Measurements from ENCODE around the gene IRAK4.
"Not testable (repeated sequence)": the region's sequence is repeated elsewhere in the genome, so short reads cannot be mapped to it uniquely, and the experiment has no call there.

Gene IRAK4

DNA sequence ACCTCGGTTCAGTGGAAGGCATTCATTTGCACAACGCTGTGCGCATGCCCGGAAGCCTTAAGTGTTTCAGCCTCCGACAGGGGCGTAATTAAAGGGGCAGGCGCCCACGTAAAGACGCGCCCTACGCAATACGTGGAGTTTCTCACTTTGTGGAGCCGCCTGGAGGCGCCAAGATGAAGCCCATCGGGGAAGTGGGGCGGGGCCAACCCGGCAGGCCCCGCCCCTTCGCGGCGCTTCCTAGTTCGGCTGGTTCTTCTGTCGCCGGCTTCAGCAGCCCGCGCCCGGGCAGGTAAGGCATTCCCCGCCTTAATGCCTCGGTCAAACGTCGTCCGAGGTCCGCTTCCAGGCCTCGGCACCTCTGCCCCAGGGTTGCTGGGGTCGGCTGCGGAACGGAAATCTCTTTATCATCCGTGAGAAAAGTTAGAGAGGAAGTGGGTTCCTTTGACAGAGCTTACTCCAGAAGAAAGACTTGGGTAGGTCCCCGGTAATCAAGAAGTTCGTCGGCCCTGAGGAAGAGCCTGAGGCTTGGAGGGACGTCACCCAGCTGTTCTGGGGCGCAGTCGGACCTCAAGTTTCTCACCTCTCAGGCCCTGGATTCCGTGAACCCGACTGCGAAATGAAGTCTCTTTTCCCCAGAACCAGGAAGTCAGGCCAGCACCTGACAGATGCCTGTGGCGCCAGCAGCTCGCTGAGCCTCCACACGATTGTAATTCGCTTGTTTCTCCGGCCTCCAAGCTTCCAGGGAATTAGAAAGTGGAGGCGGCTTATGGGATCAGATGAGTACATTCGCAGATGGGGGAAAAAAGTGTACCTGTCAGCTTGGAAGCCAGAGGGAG, at the start of gene IRAK4, which contains the start of gene PUS7L:
Gene IRAK4 (plus strand): TSS at position 224 of the 836 bp plus-strand sequence. CDS start 9,161 bp downstream, outside the sequence.
Gene PUS7L (minus strand): TSS at position 63 of the 836 bp plus-strand sequence. CDS start 3,545 bp downstream, outside the sequence.
- peak; percentile 99 for DNase-seq (ENCODE audit: low spot score)

DNA sequence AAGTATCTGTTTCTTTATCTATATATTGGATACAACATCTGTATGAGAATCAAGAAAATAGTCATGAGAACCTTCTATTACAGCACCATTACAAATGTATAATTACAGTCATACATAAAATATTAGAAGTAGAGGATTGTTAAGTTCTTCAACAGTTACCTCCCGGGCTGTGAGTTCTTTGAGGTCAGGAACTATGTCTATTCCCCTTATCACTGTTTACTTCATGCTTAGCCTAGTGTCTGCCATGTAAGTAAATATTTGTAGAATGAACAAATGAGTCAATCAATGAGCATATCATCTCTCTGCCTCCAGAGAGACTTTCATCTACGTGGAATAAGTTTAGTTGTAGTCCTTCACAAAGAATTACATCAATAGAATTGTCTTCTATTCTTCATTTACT, 47.4 kb upstream of the IRAK4 start:
- no peak for DNase-seq (ENCODE audit: low spot score)

DNA sequence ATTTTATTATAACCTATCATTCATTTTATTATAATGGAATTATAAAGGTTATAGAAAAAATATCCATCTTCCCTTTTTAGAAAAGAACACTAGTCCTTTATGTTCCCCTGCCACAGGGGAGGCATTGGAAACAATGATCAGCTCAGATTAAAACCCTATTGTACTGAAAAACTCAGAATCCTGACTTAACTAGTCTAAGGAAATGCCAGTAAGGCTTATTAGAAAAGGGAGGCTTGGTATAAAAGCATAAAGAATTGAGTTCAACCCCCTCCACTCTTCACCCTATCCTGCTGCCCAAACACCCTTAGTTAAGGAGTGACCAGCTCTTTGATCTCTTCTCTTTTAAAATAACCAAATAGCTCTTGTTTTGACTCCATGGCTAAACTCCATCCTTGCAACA, 36.1 kb upstream of the IRAK4 start:
- no peak for DNase-seq (ENCODE audit: low spot score)

DNA sequence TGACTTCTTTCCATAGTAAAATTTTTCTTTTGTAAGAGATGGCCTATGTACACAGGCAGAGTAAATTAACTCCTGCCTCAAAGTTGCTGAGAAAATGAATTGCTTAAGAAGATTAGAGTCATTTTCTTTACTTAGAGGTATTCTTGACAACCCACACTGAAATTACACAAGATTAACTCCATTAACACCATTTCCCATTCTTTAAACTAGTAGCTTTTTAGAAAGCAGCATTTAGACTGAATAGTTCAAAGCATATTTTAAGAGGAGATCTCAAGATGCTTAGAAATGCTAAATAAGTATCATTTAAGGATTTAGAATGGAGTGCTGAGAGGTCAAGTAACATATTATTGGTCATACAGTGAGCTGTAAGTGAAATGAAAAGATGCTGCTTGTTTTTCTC, 35.6 kb upstream of the IRAK4 start:
- DNase-seq (ENCODE audit: low spot score), result no peak

DNA sequence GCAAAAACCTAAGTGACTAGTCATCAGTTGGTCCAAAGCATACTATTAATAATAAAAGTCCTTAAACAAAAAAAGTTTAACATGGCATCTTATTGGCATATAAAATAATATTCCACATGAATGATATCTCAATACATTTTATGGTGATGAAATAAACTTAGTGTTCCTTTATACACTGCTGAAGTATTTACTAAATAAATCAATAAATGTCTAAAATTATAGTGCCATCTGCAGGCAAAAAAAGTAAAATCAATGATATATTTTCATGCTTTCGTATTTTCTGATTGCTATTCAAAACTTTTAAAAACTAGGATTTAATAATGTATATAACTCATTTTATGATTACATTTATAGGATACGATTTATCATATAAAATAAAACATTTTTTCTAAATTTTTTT, 30.6 kb upstream of the IRAK4 start:
- peak; percentile 14 for DNase-seq (ENCODE audit: low spot score)

DNA sequence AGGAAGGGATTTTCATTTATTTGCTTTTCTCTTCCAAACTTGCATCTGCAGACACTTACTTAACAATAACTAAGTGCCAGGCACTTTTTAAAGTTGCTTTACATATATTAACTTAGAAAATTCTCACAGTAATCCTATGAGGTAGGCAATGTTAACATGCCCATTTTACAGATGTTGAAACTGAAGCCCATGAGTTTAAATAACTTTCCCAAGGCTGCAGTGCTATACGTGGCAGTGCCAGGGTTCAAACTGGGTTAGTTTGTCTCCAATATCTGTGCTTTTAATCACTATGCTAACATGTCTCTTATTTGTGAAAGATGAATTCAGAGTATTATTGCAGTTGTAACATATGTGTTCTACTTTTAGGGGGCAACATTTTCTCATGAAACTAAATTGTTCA, 30.1 kb upstream of the IRAK4 start:
- no peak for DNase-seq (ENCODE audit: low spot score)

DNA sequence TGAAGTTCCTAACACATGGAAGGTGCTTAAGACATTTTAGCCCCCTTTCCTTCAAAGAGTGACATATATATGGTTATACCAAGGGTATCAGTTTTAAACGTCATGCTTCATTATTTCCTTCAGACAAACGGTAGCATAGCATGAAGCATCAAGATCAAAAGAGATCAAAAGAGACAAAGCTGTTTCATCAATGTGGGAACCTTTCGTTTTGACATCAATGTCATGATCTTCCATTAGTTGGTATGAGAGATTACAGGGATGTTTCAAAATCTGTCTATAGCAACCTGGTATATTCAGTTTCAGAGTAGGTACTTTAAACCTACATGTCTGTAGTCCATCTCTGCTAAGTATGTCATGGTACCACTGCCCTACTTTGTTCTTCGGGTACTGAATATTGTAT, 28.5 kb upstream of the IRAK4 start:
- DNase-seq (ENCODE audit: low spot score), result no peak

DNA sequence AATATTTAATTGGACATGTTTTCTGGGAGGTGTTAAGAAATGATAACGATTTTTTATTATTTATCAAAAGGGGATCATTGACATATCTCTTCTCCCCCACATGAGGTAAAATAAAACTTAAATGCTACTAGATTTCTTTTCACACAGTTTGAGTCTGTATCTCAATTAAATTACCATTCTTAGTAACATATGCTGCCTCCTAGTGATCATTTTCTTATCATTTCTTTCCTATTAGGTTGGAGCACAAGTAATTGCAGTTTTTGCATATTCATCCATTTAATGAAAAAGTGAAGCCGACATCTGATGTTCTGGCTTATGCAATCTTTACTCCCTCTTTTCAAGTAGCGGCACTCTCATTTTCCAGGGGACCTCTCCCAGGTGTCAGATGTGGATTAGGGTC, 25.1 kb upstream of the IRAK4 start:
- no peak for DNase-seq (ENCODE audit: low spot score)

DNA sequence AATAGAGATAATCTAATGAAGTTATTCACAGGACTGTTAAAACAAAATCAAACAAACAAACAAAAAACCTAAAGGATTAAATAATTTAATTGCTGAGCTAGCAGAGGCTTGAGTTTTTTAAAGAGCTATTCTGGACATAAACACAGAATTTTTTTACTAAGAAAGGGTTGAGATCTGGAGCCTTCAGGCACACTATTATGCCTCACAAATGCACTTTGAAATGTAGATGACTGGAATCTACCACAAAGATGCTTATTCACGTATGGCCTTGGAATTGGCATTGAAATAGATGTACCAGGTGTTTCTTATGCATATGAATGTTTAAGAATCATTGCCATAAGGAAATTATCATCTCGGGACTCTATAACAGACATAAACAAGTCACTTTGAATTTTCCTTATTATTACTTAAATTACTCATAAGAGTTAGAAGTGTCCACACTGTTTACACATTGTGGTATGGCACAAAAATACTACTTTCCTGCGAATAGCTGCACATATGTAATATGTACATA, 21.8 kb upstream of the IRAK4 start:
- no peak for DNase-seq (ENCODE audit: low spot score)

DNA sequence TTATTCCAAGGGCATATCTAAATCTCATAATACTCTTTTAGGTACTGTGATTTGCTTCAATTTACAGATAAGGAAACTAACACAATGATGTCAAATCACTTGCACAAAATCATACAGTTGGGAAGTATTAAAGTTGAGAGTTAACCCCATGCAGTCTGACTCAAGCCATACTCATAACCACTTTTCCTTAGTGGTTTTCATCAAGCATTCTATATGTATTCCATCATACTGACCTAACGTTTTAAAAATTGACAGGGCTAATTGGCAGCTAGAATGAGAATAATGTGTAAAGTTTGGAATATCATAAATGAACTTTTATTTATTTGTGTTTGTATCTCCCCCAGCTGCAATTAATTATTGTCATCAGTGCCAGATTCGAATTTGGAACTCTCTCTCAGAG, 21.1 kb upstream of the IRAK4 start:
- no peak for DNase-seq (ENCODE audit: low spot score)

DNA sequence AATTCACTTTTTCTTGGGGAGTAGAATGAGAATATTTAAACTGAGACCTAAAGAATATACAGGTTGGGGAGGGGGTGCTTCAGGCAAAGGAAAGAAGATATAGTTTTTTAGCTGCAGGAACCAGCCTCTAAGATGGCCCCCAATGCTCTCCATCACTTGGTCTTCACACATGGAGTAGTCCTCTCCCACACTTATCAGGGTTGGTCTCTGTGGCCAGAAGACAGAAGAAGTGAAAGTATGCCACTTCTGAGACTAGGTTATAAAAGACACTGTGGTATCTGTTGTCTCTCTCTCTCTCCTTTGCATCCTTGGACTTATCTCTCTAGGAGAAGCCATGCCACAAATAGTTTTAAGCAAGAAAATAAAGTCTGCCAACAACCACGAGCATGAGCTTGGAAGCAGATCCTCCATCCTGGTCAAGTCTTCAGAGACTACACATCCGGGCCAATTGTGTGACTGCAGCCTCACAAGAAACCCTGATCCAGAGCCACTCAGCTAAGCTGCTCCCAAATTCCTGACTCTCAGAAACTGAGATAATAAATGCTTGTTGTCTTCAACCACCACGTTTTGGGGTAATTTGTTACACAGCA, 18.1 kb upstream of the IRAK4 start:
- no peak for DNase-seq (ENCODE audit: low spot score)

DNA sequence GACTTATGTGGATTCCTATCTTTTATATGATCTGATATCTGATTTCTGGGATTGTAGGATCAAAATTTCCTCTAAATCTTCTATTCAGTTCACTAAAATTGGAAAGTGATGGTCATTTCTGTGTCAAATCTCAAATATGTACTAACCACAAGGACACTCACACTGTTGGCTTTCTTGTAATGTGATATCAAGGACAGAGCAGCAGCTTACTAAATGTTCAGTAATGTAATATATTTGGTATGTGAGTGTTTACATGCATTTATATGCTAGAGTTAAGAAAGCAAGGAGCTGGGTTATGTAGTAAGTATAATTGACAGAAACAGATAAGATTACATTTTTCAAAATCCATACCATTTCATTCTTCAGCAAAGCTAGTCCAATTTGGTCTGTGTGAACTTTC, 16.6 kb upstream of the IRAK4 start:
- DNase-seq (ENCODE audit: low spot score), result no peak

DNA sequence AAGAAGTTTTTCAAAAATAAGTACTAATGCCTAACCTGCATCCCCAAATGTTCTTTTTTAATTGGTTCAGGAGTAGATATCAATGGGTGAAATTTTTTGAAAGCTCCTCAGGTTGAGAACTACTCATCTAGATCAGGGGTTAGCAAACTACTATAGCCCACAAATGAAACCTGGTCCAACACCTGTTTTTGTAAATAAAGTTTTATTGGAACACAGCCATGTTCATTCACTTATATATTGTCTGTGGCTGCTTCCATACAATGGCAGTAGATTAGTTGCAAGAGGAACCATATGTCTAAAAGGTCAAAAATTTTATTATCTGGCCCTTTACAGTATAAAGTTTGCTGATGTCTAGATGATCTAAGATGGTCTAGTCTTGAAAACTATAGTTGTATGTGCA, 13.9 kb upstream of the IRAK4 start:
- no peak for DNase-seq (ENCODE audit: low spot score)

DNA sequence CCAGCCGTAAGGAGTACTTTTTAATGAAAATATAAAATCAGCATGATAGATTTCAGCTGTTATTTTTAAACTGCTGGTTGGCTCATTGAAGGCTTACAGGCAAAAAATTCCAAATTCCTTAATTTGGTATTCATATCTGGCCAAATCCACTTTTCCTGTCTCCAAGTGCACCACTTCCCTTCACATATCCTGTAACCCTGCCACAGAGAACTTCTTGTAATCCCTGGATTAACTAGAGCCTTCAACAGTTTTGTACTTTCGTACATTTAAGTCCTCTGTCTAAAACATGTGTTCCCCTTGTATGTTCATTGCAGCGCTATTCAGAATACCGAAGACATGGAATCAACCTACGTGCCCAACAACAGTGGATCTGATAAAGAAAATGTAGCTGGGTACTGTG, 9.7 kb upstream of the IRAK4 start:
- no peak for DNase-seq (ENCODE audit: low spot score)

DNA sequence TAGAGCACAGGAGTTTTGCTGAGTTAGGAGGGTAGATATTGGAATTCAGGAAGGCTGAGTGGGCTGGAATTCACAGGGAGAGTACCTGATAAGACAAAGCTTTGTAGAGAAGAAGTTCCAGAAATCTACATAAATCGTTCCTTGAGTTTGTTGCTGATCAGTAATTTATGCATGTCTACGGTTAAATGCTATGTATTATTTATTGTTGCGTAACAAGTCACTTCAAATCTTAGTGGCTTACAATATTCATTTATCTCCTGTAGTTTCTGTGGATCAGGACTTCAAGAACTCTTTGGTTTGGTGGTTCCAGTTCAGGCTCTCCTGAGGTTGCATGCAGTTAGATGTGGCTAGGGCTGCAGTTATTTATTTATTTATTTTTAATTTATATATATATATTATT, 7.9 kb upstream of the IRAK4 start:
- no peak for DNase-seq (ENCODE audit: low spot score)

DNA sequence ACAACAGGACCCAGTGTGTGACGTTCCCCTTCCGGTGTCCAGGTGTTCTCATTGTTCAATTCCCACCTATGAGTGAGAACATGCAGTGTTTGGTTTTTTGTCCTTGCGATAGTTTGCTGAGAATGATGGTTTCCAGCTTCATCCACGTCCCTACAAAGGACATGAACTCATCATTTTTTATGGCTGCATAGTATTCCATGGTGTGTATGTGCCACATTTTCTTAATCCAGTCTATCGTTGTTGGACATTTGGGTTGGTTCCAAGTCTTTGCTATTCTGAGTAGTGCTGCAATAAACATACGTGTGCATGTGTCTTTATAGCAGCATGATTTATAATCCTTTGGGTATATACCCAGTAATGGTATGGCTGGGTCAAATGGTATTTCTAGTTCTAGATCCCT, 7.4 kb upstream of the IRAK4 start:
- DNase-seq (ENCODE audit: low spot score), result not testable (repeated sequence)

DNA sequence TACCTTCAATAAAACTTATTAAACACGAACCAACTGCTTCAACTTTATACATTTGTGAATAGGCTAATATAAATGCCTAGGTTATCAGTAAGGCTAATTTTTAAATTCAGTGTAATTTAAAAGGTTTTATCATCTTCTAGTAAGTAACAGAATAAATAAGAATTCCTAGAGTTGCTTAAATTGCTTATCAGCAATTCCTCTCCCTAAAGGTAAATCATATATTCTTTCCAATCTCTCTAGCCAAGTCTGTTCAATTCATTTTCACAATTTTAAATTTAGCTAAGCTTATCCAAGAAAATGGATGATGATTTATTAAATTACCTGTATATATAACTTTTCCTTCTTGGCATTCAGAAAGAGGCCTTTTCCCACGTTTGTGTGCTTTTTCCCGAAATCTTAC, 4.7 kb upstream of the IRAK4 start:
- DNase-seq (ENCODE audit: low spot score), result no peak

DNA sequence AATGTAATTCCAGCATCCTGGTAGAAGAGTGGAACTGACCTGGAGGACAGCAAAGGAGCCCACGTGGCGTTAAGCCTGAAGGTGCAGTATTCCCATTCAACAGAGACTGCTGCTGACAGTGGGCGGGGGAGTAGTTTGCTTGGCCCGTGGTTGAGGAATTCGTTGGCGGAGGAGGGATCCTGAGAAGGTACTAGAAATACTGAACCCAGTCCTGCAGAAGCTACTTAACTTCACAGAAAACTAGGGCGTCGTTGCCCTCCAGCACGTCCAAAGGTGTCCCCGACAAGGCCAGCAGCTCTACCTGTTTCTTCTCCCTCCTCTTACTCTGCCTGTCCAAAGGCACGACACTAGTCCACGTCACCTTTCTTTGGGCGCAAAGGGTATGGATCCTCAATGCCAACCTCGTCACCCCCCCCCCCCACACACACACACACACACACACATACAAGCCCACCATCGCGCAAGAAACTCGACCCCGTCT, 464 bp upstream of the IRAK4 start:
- DNase-seq (ENCODE audit: low spot score), result peak; percentile 50

DNA sequence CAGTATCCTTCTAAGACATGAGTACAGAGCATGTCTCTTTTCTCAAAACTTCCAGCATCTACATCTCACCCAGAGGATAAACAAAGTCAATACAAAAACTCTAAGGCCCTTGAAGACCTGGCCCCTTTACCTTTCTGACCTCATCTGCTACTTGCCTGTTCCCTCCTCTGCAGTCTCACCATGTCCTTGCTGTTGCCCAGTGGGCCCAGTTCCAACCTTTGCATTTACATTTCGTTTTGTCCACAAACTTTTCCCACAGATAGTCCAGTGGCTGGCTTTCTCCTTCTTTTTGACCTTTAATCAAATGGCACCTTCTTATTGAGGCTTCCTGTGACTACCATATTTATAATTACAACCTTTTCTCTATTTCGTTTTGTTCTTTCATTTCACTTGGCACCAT, 1.6 kb downstream of the IRAK4 start:
- DNase-seq (ENCODE audit: low spot score), result no peak

DNA sequence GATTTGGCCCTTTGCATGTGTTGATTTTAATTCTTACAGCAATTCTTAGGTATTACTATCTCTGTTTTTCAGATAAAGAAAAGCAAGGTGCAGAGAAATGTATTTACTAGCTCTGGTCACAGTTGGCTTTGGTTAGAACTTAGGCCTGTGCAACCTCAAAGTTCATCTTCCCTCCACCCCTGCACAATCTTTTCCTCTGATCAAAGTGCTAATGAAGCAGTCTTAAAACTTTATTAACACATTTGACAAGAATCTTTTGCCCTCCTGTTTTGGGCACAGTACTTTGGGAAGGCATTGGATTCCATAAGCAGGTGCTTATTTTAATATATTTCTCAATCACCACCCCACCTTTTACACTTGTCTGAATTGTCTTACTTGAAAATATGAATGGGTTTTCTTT, 2.7 kb downstream of the IRAK4 start:
- DNase-seq (ENCODE audit: low spot score), result no peak

DNA sequence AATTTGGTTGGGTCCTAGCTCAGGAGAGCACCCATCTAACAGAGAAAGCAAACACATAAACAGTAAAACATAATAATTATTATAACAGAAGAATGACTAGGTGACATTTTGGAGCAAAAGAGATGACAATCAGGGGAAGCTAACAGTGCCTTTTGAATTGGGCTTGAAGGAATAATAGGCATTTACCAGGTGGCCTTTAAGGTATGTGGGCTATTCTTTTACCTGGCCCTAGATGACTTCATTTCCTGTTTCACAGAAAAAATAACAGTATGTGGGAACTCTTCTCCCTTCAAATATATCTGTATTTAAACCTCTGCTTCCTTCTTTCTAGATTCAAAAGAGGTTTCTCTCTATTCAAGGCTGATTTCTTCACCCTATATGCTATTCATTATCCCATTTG, 3.8 kb downstream of the IRAK4 start:
- DNase-seq (ENCODE audit: low spot score), result no peak

DNA sequence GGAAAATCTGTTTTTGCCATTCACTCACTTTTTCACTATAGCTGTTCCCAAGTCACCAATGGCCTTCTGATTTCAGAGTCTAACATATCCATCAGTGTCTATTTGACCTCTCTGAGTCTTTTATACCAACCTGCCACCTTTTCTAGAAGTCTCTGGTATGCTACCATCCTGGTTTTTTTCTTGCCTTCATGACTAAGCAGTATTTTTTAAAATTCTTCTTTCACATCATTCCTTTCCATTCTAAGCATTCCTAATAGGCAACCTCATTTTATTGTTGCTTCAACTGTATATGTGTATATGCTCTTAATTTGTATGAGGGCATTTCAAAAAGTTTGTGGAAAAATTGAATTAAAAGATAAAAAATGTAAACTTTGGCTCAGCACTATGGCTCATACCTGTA, 5.0 kb downstream of the IRAK4 start:
- DNase-seq (ENCODE audit: low spot score), result no peak

DNA sequence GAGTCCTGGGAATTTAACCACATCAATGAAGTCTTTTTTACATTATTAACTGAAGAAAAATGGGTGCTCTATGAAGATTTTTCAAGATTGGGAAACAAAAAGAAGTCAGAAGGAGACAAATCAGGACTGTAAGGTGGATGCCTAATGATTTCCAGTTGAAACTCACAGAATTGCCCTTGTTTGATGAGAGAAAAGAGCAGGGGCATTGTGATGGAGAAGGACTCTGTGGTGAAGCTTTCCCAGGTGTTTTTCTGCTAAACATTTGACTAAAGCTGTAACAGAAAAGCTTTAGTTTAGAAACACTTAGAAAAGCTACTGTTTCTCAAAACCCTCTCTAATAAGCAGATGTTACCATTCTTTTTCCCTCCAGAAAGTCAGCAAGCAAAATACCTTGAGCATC, 5.8 kb downstream of the IRAK4 start:
- no peak for DNase-seq (ENCODE audit: low spot score)
